CD4-positive, CD25-positive, alpha-beta regulatory T cell (primary cell): ENCODE results near the gene KDM7A. TPM values are rescaled to one million over a fixed set of nuclear protein-coding genes. Genes with fewer than 3 reads are reported as not detected.

Source experiments
- ATAC-seq, 2 donors: fragments of 150-1000 bp; cut with Tn5 transposase; one replicate each; pipeline ENCODE4 v1.10.0; 2021; ENCODE audit warnings: low read depth in 2 of 2, moderate number of reproducible peaks in 2 of 2, moderate library complexity in 1 of 2
- DNase-seq, 3 donors: peaks; one replicate each; pipeline versions ENCODE4 v3.0.0 to v3.0.0-alpha.2; 2012 to 2022; ENCODE audit warnings: mixed read lengths in 1 of 3
- H3K27ac ChIP-seq: one replicate; pipeline ENCODE4 v1.7.0; 2013; ENCODE audit warnings: mild to moderate bottlenecking, low read length; ENCODE audit not compliant: insufficient read depth, poor library complexity, severe bottlenecking
- H3K27me3 ChIP-seq: one replicate; pipeline ENCODE4 v1.7.0; 2013; ENCODE audit warnings: low read length; ENCODE audit not compliant: control insufficient read depth, insufficient read depth
- H3K36me3 ChIP-seq: one replicate; pipeline ENCODE4 v1.7.0; 2013; ENCODE audit warnings: mild to moderate bottlenecking, low read length, moderate library complexity; ENCODE audit not compliant: control insufficient read depth, insufficient read depth
- H3K4me1 ChIP-seq: 2 replicates; pipeline ENCODE4 v1.7.0; 2013; ENCODE audit warnings: mild to moderate bottlenecking, low read length; ENCODE audit not compliant: insufficient read depth, control insufficient read depth, poor library complexity, severe bottlenecking
- H3K4me3 ChIP-seq: one replicate; pipeline ENCODE4 v1.7.0; 2013; ENCODE audit warnings: low read depth, mild to moderate bottlenecking, low read length, moderate library complexity
- H3K9me3 ChIP-seq, 2 experiments: 1 replicate in 1 of 2; 2 replicates in 1 of 2; pipeline ENCODE4 v1.7.0; 2013; ENCODE audit warnings: low read length in 2 of 2, mild to moderate bottlenecking in 1 of 2, moderate library complexity in 1 of 2; ENCODE audit not compliant: control insufficient read depth in 2 of 2
- H3K27ac Mint-ChIP-seq, 3 donors: one replicate each; pipeline ENCODE4 v1.8.0; 2020 to 2022; ENCODE audit warnings: mild to moderate bottlenecking in 3 of 3, mixed read lengths in 3 of 3, moderate library complexity in 2 of 3
- H3K27me3 Mint-ChIP-seq: one replicate; pipeline ENCODE4 v1.8.0; 2022; ENCODE audit warnings: mild to moderate bottlenecking, mixed read lengths
- H3K36me3 Mint-ChIP-seq: one replicate; pipeline ENCODE4 v1.8.0; 2020; ENCODE audit warnings: mixed read lengths
- H3K4me1 Mint-ChIP-seq, 4 donors: one replicate each; pipeline ENCODE4 v1.8.0; 2020 to 2022; ENCODE audit warnings: mixed read lengths in 4 of 4, mild to moderate bottlenecking in 1 of 4
- H3K4me3 Mint-ChIP-seq, 4 donors: one replicate each; pipeline ENCODE4 v1.8.0; 2020 to 2022; ENCODE audit warnings: mild to moderate bottlenecking in 4 of 4, mixed read lengths in 4 of 4, moderate library complexity in 3 of 4
- H3K9me3 Mint-ChIP-seq, 7 donors: one replicate each; pipeline ENCODE4 v1.8.0; 2020 to 2022; ENCODE audit warnings: mixed read lengths in 7 of 7, mild to moderate bottlenecking in 3 of 7, moderate library complexity in 2 of 7
- polyA plus RNA-seq, 4 donors: library from polyadenylated mRNA; unstranded; fragments of 300-500 nt; fragmentation: Illumina TruSeq; gene quantifications; one replicate each; pipeline ENCODE4 v1.2.3, GENCODE V29; 2021
- total RNA-seq: library from RNA; stranded (reverse); gene quantifications from one replicate; pipeline ENCODE4 v1.2.3, GENCODE V29; 2022

The KDM7A gene
- total and polyA plus RNA-seq, 5 donors from 2014 or later, result 3.2 to 52.0 (median 4.0) TPM

DNA sequence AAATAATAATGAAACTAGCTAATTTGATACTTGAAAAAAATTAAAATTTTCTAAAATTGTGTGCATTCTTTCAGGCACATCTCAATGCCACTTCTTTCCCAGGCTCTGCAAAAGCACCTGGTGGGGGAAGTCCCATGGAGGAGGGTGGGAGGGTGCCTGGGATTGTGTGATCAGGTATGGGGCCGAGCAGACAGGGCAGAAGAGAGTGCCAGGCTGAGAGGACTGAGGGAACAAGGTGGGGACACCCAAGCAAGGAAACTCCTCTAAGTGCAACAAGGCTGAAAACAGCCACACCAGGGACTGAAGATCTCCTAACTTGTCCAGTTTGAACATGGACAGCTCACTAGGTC lies 127.8 kb downstream of the KDM7A start:
- ATAC-seq, result no peak
- H3K36me3 ChIP-seq, result peaks cover 62% of the 10 kb centered on the region

GRCh38 chr7:140048138-140048537 lies 128.6 kb downstream of the KDM7A start:
- Mint-ChIP-seq H3K27me3 (no peaks in the 10 kb centered on the region), H3K4me1 (peaks cover 20 to 36% (median 25%) of the 10 kb centered on the region in 4 donors), H3K4me3 (no peak overlapping the region), H3K27ac (peak overlapping the region; percentile 7 to 85 (median 59)), H3K9me3 (no peaks in the 10 kb centered on the region), H3K36me3 (peaks cover 50% of the 10 kb centered on the region)
- H3K27ac ChIP-seq, result no peak overlapping the region
- no peaks in the 10 kb centered on the region for H3K27me3 ChIP-seq
- no peak overlapping the region for H3K4me3 ChIP-seq
- no peaks in the 10 kb centered on the region for H3K4me1 ChIP-seq
- ATAC-seq, result no peak
- peaks cover 69% of the 10 kb centered on the region for H3K36me3 ChIP-seq
- H3K9me3 ChIP-seq, result no peaks in the 10 kb centered on the region
- no peak for DNase-seq

More for the DNA sequence above, 127.8 kb downstream of the KDM7A start:
- Histone ChIP-seq H3K4me1 (peaks cover 5% of the 10 kb centered on the region), H3K9me3 (no peaks in the 10 kb centered on the region), H3K4me3 (no peak overlapping the region), H3K27me3 (no peaks in the 10 kb centered on the region), H3K27ac (no peak overlapping the region)
- Mint-ChIP-seq H3K9me3 (no peaks in the 10 kb centered on the region), H3K27ac (peak overlapping the region; percentile 59 to 81 (median 73)), H3K4me3 (no peak overlapping the region), H3K4me1 (peaks cover 28 to 45% (median 32%) of the 10 kb centered on the region in 4 donors), H3K27me3 (no peaks in the 10 kb centered on the region), H3K36me3 (peaks cover 53% of the 10 kb centered on the region)
- no peak for DNase-seq

DNA sequence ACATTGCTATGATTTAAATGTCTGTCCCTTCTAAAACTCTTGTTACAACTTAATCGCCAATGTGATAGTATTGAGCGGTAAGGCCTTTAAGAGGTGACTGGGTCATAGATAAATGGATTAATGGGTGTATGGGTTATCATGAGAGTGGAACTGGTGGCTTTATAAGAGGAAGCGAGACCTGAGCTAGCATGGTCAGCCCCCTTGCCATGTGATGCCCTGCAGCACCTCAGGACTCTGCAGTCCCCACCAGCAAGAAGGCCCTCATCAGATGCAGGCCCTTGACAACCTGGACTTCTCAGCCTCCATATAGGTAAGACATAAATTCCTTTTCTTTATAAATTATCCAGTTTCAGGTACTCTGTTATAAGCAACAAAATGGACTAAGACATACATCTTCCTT lies 129.6 kb downstream of the KDM7A start:
- peaks cover 74% of the 10 kb centered on the region for H3K36me3 ChIP-seq
- no peak for DNase-seq

DNA sequence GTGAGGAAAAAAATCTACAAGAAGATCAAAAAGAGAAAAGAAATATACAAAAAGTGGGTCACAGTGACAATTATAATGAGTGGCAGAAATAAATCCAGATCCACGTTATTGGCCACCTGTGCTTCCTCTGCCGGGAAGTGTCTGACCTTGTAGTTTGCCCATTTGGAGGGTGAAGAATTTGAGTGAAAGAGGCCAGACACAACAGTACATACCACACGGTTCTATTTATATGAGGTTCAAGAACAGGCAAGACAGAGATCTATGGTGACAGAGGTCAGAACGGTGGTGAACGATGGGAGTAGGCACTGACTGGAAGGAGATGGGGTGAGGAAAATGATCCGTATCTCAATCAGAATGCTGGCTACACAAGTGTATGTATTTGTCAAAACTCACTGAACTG lies 131.1 kb downstream of the KDM7A start:
- peaks cover 79% of the 10 kb centered on the region for H3K36me3 ChIP-seq
- Mint-ChIP-seq H3K4me3 (no peak overlapping the region), H3K4me1 (peaks cover 11 to 36% (median 26%) of the 10 kb centered on the region in 4 donors), H3K9me3 (no peaks in the 10 kb centered on the region), H3K27ac (peak overlapping the region in 1 of 3 donors; percentile 46), H3K36me3 (peaks cover 55% of the 10 kb centered on the region), H3K27me3 (no peaks in the 10 kb centered on the region)
- H3K27me3 ChIP-seq, result no peaks in the 10 kb centered on the region
- no peak overlapping the region for H3K27ac ChIP-seq
- no peak overlapping the region for H3K4me3 ChIP-seq
- ATAC-seq (no peak), DNase-seq (no peak)
- no peaks in the 10 kb centered on the region for H3K4me1 ChIP-seq
- H3K9me3 ChIP-seq, result no peaks in the 10 kb centered on the region

More for the DNA sequence above, 129.6 kb downstream of the KDM7A start:
- no peak overlapping the region for H3K27ac ChIP-seq
- ATAC-seq, result no peak
- Mint-ChIP-seq H3K9me3 (no peaks in the 10 kb centered on the region), H3K36me3 (peaks cover 47% of the 10 kb centered on the region), H3K4me1 (peaks cover 15 to 30% (median 21%) of the 10 kb centered on the region in 4 donors), H3K4me3 (no peak overlapping the region), H3K27me3 (no peaks in the 10 kb centered on the region), H3K27ac (peak overlapping the region in 1 of 3 donors; percentile 61)
- no peak overlapping the region for H3K4me3 ChIP-seq
- no peaks in the 10 kb centered on the region for H3K4me1 ChIP-seq
- no peaks in the 10 kb centered on the region for H3K27me3 ChIP-seq
- no peaks in the 10 kb centered on the region for H3K9me3 ChIP-seq

- no peak for DNase-seq
- Mint-ChIP-seq H3K36me3 (peaks cover 50% of the 10 kb centered on the region), H3K4me1 (peaks cover 0 to 25% (median 20%) of the 10 kb centered on the region in 4 donors), H3K27ac (no peak overlapping the region), H3K27me3 (no peaks in the 10 kb centered on the region), H3K9me3 (no peaks in the 10 kb centered on the region), H3K4me3 (no peak overlapping the region)
- Histone ChIP-seq H3K4me3 (no peak overlapping the region), H3K9me3 (no peaks in the 10 kb centered on the region), H3K36me3 (peaks cover 83% of the 10 kb centered on the region), H3K4me1 (no peaks in the 10 kb centered on the region), H3K27ac (no peak overlapping the region), H3K27me3 (no peaks in the 10 kb centered on the region)
- no peak for ATAC-seq
Observed at GRCh38 chr7:140044251-140044650, 132.5 kb downstream of the KDM7A start.

- Mint-ChIP-seq H3K27me3 (no peaks in the 10 kb centered on the region), H3K27ac (no peak overlapping the region), H3K4me3 (no peak overlapping the region), H3K9me3 (no peaks in the 10 kb centered on the region), H3K4me1 (peaks cover 6 to 35% (median 24%) of the 10 kb centered on the region in 4 donors), H3K36me3 (peaks cover 58% of the 10 kb centered on the region)
- Histone ChIP-seq H3K4me1 (no peaks in the 10 kb centered on the region), H3K9me3 (no peaks in the 10 kb centered on the region), H3K36me3 (peaks cover 93% of the 10 kb centered on the region), H3K4me3 (no peak overlapping the region), H3K27ac (no peak overlapping the region), H3K27me3 (no peaks in the 10 kb centered on the region)
- no peak for DNase-seq
- ATAC-seq, result no peak
Observed at GRCh38 chr7:140042386-140042670, 134.5 kb downstream of the KDM7A start.

GRCh38 chr7:140041659-140042385 lies 135.0 kb downstream of the KDM7A start:
- no peaks in the 10 kb centered on the region for H3K27me3 ChIP-seq
- H3K27ac Mint-ChIP-seq, result no peak overlapping the region
- H3K4me1 ChIP-seq, result peaks cover 1% of the 10 kb centered on the region
- peaks cover 96% of the 10 kb centered on the region for H3K36me3 ChIP-seq
- peaks cover 59% of the 10 kb centered on the region for H3K36me3 Mint-ChIP-seq
- H3K4me3 Mint-ChIP-seq, result no peak overlapping the region
- no peaks in the 10 kb centered on the region for H3K27me3 Mint-ChIP-seq
- no peak overlapping the region for H3K4me3 ChIP-seq
- no peak for ATAC-seq
- H3K4me1 Mint-ChIP-seq, result peaks cover 6 to 37% (median 25%) of the 10 kb centered on the region in 4 donors
- no peak overlapping the region for H3K27ac ChIP-seq
- DNase-seq, result no peak
- H3K9me3 ChIP-seq, result no peaks in the 10 kb centered on the region
- no peaks in the 10 kb centered on the region for H3K9me3 Mint-ChIP-seq

DNA sequence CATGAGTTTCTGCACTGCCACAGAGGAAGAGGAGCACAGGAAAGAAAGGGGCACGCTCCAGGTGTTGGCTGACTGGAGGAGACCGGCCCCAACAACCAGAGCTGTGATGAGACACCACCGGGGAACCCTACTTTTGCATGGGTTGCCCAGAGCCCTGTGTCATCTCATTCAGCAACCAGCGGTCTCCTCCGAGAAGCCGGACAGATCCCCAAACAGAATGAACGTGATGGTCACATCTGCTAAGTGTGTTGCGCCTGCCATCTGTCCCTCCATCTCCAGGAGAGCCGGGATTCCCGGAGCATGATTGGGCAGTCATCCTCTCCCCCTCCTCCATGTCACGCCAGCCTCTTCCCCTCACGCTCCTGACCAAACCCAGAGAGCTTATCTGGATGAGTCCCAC lies 136.9 kb downstream of the KDM7A start:
- Mint-ChIP-seq H3K36me3 (peaks cover 58% of the 10 kb centered on the region), H3K27me3 (no peaks in the 10 kb centered on the region), H3K27ac (no peak overlapping the region), H3K4me3 (no peak overlapping the region), H3K4me1 (peaks cover 6 to 48% (median 36%) of the 10 kb centered on the region in 4 donors), H3K9me3 (no peaks in the 10 kb centered on the region)
- Histone ChIP-seq H3K36me3 (peaks cover 92% of the 10 kb centered on the region), H3K27ac (no peak overlapping the region), H3K9me3 (no peaks in the 10 kb centered on the region), H3K4me3 (no peak overlapping the region), H3K4me1 (peaks cover 10% of the 10 kb centered on the region), H3K27me3 (no peaks in the 10 kb centered on the region)
- ATAC-seq (no peak), DNase-seq (no peak)
